Fibroblast of lung (primary cell): ENCODE results near the gene NEK10. TPM values are rescaled to one million over a fixed set of nuclear protein-coding genes. Genes with fewer than 3 reads are reported as not detected.

Experiments used
- DNase-seq, 2 donors: peaks; one replicate each; pipeline versions ENCODE4 v3.0.0 to v3.0.0-alpha.2; 2010; ENCODE audit warnings: low read depth in 2 of 2
- H2AFZ ChIP-seq: 2 replicates; pipeline ENCODE4 v1.5.1; 2012; ENCODE audit warnings: low read length, control low read depth, inconsistent platforms
- H3K27ac ChIP-seq: 2 replicates; pipeline ENCODE4 v1.5.1; 2011; ENCODE audit warnings: low read length, control low read depth; ENCODE audit not compliant: insufficient read depth
- H3K27me3 ChIP-seq: 2 replicates; pipeline ENCODE4 v1.5.1; 2011; ENCODE audit warnings: mild to moderate bottlenecking, low read length; ENCODE audit not compliant: control insufficient read depth, insufficient read depth
- H3K36me3 ChIP-seq: 2 replicates; pipeline ENCODE4 v1.5.1; 2011; ENCODE audit warnings: low read length; ENCODE audit not compliant: control insufficient read depth, insufficient read depth
- H3K4me1 ChIP-seq: 2 replicates; pipeline ENCODE4 v1.5.1; 2011; ENCODE audit warnings: low read length; ENCODE audit not compliant: control insufficient read depth, insufficient read depth; ENCODE audit errors: extremely low read depth
- H3K4me2 ChIP-seq: 2 replicates; pipeline ENCODE4 v1.5.1; 2011; ENCODE audit warnings: low read length, control low read depth; ENCODE audit not compliant: insufficient read depth; ENCODE audit errors: extremely low read depth
- H3K4me3 ChIP-seq, 4 experiments: fragments of 200-600 bp in 1 of 4; sonication (generic) in 1 of 4; replicated peaks in 1 of 4; 2 replicates each; pipeline ENCODE4 v1.5.1; 2011 to 2016; ENCODE audit warnings: low read length in 4 of 4, low read depth in 3 of 4, mild to moderate bottlenecking in 3 of 4, control low read depth in 2 of 4, inconsistent platforms in 1 of 4, mixed read lengths in 1 of 4; ENCODE audit not compliant: insufficient read depth in 1 of 4; ENCODE audit errors: control extremely low read depth in 1 of 4
- H3K79me2 ChIP-seq: 2 replicates; pipeline ENCODE4 v1.5.1; 2012; ENCODE audit warnings: mild to moderate bottlenecking, low read length, inconsistent platforms; ENCODE audit not compliant: control insufficient read depth, insufficient read depth
- H3K9ac ChIP-seq: 2 replicates; pipeline ENCODE4 v1.5.1; 2011; ENCODE audit warnings: mild to moderate bottlenecking, low read length, control low read depth; ENCODE audit not compliant: insufficient read depth
- H3K9me3 ChIP-seq: 2 replicates; pipeline ENCODE4 v1.5.1; 2012; ENCODE audit warnings: low read depth, low read length; ENCODE audit not compliant: control insufficient read depth, insufficient read depth
- H4K20me1 ChIP-seq: 2 replicates; pipeline ENCODE4 v1.5.1; 2011; ENCODE audit warnings: low read length; ENCODE audit not compliant: control insufficient read depth, insufficient read depth; ENCODE audit errors: extremely low read depth
- EZH2 ChIP-seq: IDR thresholded peaks from 2 replicates; pipeline ENCODE4 v1.5.1; 2012; ENCODE audit warnings: low read length, control low read depth, mild to moderate bottlenecking; ENCODE audit errors: missing control alignments
- polyA plus RNA-seq, 2 donors: library from polyadenylated mRNA; depleted of rRNA in 1 of 2; stranded (reverse) in 1 of 2; unstranded in 1 of 2; fragments of >200 nt; gene quantifications; 2 replicates each; pipeline ENCODE4 v1.2.1, GENCODE V29; 2011 to 2012; ENCODE audit warnings: missing spikeins in 1 of 2
- total RNA-seq: library from RNA; depleted of rRNA; stranded (reverse); fragments of >200 nt; gene quantifications from 2 replicates; pipeline ENCODE4 v1.2.1, GENCODE V29; 2014
- TF ChIP-seq, protein P1 (sequence below), 2 donors: IDR thresholded peaks in 1 of 2; conservative IDR thresholded peaks in 1 of 2; 1 replicate in 1 of 2; 2 replicates in 1 of 2; pipeline ENCODE4 v1.5.1; 2011 to 2012; ENCODE audit warnings: low read length in 2 of 2, control low read depth in 1 of 2, inconsistent platforms in 1 of 2, low read depth in 1 of 2, mild to moderate bottlenecking in 1 of 2

The NEK10 gene
- total and polyA plus RNA-seq, 2 donors (not counting 1 experiment from before 2014, with no cell fraction given), result 1.4 to 23.0 TPM

DNA sequence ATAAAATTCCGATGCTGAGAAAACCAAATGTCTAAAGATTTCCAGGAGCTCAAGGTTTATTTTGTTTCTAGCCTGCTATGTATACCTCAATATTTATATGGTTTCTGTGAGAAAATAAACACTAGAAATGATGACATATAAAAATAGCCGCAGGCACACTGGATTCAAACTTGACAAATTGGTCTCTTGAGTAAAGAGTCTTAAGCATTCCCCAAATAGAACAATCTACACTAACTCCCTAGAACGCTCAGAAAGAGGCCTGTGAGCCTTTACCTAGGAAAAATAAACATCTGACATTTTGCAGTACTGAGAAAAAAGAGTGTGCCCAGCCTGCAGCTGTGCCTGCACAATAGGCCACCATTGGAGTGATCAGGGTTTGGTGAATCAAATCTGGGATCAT is 75.2 kb downstream of the NEK10 start:
- Histone ChIP-seq H3K9me3 (no peaks in the 10 kb centered on the region), H3K27me3 (no peaks in the 10 kb centered on the region), H4K20me1 (no peaks in the 10 kb centered on the region), H3K4me3 (no peak overlapping the region), H3K4me1 (no peaks in the 10 kb centered on the region), H3K4me2 (no peak overlapping the region), H3K79me2 (no peaks in the 10 kb centered on the region), H3K27ac (no peak overlapping the region), H3K36me3 (no peaks in the 10 kb centered on the region), H2AFZ (no peak overlapping the region), H3K9ac (no peak overlapping the region)
- DNase-seq, result peak; percentile 20 to 50
- TF ChIP-seq, protein P1, sequence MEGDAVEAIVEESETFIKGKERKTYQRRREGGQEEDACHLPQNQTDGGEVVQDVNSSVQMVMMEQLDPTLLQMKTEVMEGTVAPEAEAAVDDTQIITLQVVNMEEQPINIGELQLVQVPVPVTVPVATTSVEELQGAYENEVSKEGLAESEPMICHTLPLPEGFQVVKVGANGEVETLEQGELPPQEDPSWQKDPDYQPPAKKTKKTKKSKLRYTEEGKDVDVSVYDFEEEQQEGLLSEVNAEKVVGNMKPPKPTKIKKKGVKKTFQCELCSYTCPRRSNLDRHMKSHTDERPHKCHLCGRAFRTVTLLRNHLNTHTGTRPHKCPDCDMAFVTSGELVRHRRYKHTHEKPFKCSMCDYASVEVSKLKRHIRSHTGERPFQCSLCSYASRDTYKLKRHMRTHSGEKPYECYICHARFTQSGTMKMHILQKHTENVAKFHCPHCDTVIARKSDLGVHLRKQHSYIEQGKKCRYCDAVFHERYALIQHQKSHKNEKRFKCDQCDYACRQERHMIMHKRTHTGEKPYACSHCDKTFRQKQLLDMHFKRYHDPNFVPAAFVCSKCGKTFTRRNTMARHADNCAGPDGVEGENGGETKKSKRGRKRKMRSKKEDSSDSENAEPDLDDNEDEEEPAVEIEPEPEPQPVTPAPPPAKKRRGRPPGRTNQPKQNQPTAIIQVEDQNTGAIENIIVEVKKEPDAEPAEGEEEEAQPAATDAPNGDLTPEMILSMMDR (conservative IDR thresholded peaks at IDR 0.05 in 1 of 2, IDR thresholded peaks at IDR 0.05 in 1 of 2; ENCODE audit: low read depth in 1 of 2, low read length in 2 of 2), result no peak
- no peak for TF ChIP-seq EZH2

DNA sequence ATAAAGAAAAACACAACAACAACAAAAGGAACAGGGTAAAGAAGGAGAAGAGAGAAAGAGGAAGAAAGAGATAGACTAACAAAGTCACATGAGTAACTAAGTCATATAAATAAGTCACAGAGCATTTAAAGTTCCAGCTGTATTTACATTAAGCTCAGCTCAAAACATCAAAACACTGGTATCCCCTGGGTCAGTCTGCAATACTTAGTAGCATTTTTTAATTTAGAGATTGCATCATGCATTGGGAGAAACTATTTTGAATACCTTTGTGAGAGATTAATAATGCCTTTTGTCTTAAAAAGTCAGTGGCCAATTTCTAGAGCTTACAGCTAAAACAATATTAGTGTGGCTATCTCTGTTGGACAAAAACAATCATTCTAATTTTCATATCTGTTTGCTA is 78.4 kb downstream of the NEK10 start:
- no peak for TF ChIP-seq EZH2
- TF ChIP-seq, protein P1 (conservative IDR thresholded peaks at IDR 0.05 in 1 of 2, IDR thresholded peaks at IDR 0.05 in 1 of 2; ENCODE audit: low read depth in 1 of 2, low read length in 2 of 2), result no peak
- Histone ChIP-seq H2AFZ (no peak overlapping the region), H3K27ac (peak overlapping the region; percentile 37)

DNA sequence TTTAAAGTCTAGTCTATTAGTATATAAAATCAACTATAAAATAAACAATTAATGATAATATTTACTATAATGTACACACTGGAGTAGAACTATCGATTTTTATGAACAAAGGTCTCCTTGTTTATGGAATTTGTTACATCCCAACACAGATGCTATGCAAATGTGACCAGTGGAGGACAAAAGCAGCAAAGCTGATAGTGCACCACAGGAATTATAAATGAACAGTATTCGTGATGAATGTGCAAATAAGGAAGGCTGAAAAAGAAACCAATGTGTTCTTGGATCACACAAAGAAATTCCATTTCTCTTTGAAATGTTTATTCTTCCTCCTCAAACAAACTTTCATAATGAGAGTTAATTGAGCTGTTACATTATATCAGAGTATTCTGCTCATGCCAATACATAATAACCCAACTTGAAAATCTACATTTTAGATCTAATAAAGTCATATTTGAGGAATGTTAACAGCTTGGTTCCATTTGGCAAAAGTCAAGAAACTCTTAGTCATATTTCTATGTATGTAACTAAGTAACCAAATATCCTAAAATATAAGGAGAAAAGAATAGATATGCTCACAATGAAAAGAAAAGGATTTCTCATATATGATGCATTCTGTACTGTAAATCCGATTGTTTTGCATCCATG is 79.3 kb downstream of the NEK10 start:
- peak; percentile 45 to 70 for DNase-seq
- H3K4me1 ChIP-seq, result no peaks in the 10 kb centered on the region
- H3K27ac ChIP-seq, result peak overlapping the region; percentile 37

More for the DNA sequence above, 78.4 kb downstream of the NEK10 start:
- Histone ChIP-seq H3K27me3 (no peaks in the 10 kb centered on the region), H3K9ac (no peak overlapping the region), H3K9me3 (no peaks in the 10 kb centered on the region), H4K20me1 (no peaks in the 10 kb centered on the region), H3K36me3 (no peaks in the 10 kb centered on the region), H3K79me2 (no peaks in the 10 kb centered on the region), H3K4me2 (peak overlapping the region; percentile 32), H3K4me1 (no peaks in the 10 kb centered on the region), H3K4me3 (no peak overlapping the region)
- peak; percentile 7 to 61 for DNase-seq

More for the DNA sequence above, 79.3 kb downstream of the NEK10 start:
- H2AFZ ChIP-seq, result no peak overlapping the region
- no peak overlapping the region for H3K4me2 ChIP-seq
- H3K9me3 ChIP-seq, result no peaks in the 10 kb centered on the region
- no peaks in the 10 kb centered on the region for H3K79me2 ChIP-seq
- no peak overlapping the region for H3K9ac ChIP-seq
- no peaks in the 10 kb centered on the region for H4K20me1 ChIP-seq
- no peaks in the 10 kb centered on the region for H3K36me3 ChIP-seq
- no peaks in the 10 kb centered on the region for H3K27me3 ChIP-seq
- no peak for TF ChIP-seq EZH2
- TF ChIP-seq, protein P1 (conservative IDR thresholded peaks at IDR 0.05 in 1 of 2, IDR thresholded peaks at IDR 0.05 in 1 of 2; ENCODE audit: low read depth in 1 of 2, low read length in 2 of 2), result no peak
- H3K4me3 ChIP-seq, result no peak overlapping the region
